ENCODE measurements around the gene RABGAP1L. TPM values are rescaled to one million over a fixed set of nuclear protein-coding genes. Genes with fewer than 3 reads are reported as not detected.

The RABGAP1L gene
- total and polyA plus RNA-seq, 2 of the 8 experiments (the other 6 are each of a cell fraction or from before 2014, with no cell fraction given) = 33.3 to 156 TPM

DNA sequence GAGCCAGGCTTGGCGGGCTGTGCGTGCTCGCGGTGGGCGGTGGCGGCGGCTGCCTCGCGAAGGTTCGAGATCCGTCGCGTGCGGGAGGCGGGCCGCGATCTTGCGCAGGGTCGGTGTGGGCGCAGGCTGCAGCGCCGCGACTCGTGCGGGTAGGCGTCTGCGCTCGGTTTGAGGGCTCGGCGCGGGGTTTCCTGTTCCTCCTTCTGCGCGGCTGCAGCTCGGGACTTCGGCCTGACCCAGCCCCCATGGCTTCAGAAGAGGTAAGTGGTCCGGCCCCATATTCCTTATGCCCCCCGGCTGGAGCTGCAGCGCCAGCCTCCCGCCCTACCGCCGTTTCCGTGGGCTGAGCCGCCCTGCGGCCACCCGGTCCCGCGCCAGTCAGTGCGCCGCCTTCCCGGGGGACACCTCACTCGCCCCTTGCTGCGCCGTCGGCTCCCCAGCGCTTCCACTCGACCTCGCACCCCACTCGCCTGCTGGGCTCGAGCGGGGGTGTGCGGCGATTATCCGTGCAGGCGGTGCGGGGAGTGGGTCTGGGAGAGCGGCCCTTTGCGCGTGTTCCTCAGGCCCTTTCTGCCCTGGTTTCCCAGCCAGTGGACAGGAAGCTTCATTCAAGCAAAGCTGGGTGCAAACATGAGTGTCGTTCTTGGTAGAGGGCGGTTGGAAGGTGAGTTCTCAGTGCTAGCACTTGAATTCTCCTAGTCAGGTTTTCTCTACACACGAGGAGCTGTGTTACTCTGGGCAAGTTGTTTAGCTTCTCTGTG lies 840.8 kb downstream of the RABGAP1L start, which contains the start of gene CACYBP (continued):
- TF ChIP-seq POLR2AphosphoS5 (IDR thresholded peaks at IDR 0.05; ENCODE audit: low read depth, low read length) (peak; percentile 53), SIN3A (conservative IDR thresholded peaks at IDR 0.05 in 1 of 2, IDR thresholded peaks at IDR 0.05 in 1 of 2; ENCODE audit: low read depth in 1 of 2, low read length in 2 of 2) (peak in 1 of 2 experiments; percentile 10; a peak in 2 of 4 replicates), KDM4A (IDR thresholded peaks at IDR 0.05; ENCODE audit: low read depth, low read length, severe bottlenecking) (peak; percentile 91), SAP30 (IDR thresholded peaks at IDR 0.05; ENCODE audit: insufficient read depth, insufficient replicate concordance, low read length) (peak; percentile 34), JUND (IDR thresholded peaks at IDR 0.05; ENCODE audit: low read length) (no peak), RBBP5 (IDR thresholded peaks at IDR 0.05; ENCODE audit: borderline replicate concordance, low read depth, low read length) (peak; percentile 75; the same call in 1 of the 2 replicates)

All from H1 (cell line).